ENCODE measurements around the gene EIF3I.

Gene EIF3I

GRCh38 chr1:32215629-32216480 is 6.4 kb upstream of the EIF3I start:
- Histone ChIP-seq H3K4me3 (ENCODE audit: low read length in 2 of 2) (no peak overlapping the region), H3K36me3 (ENCODE audit: control insufficient read depth in 2 of 2, insufficient read depth in 2 of 2, low read length in 2 of 2) (peaks cover 24 to 38% of the 10 kb centered on the region in 2 donors), H3K27ac (ENCODE audit: low read length) (no peak overlapping the region), H3K4me1 (ENCODE audit: control insufficient read depth, insufficient read depth, low read length) (peaks cover 7% of the 10 kb centered on the region), H3K27me3 (ENCODE audit: control insufficient read depth in 1 of 2, insufficient read depth in 2 of 2, low read length in 2 of 2) (no peaks in the 10 kb centered on the region), H3K9me3 (ENCODE audit: control insufficient read depth in 2 of 2, low read length in 2 of 2) (no peaks in the 10 kb centered on the region), H3K9ac (ENCODE audit: low read length in 2 of 2) (no peak overlapping the region)

DNA sequence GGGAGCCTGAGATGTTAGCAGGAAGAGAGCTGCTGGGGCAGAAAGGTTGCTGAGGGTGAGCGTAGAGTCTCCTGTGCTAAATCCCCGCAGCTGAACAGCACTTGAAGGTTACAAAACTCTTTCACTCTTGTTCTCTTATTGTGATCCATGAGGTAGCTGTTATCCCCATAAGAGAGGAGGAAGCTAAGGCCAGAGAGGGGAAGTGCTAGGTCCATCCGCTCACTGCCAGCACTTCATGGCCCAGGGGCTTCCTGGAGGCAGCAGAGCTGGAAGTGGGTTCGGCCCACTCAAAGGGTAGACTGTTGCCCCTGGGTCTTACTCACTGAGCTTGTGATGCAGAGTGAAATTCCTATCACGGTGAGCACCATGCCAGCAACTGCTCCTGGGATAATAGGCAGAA is 5.6 kb upstream of the EIF3I start:
- peaks cover 14% of the 10 kb centered on the region for H3K4me1 ChIP-seq (ENCODE audit: control insufficient read depth, insufficient read depth, low read length)
- no peak overlapping the region for H3K9ac ChIP-seq (ENCODE audit: low read length in 2 of 2)
- H3K27ac ChIP-seq (ENCODE audit: low read length), result no peak overlapping the region
- peaks cover 24 to 38% of the 10 kb centered on the region in 2 donors for H3K36me3 ChIP-seq (ENCODE audit: control insufficient read depth in 2 of 2, insufficient read depth in 2 of 2, low read length in 2 of 2)
- H3K9me3 ChIP-seq (ENCODE audit: control insufficient read depth in 2 of 2, low read length in 2 of 2), result no peaks in the 10 kb centered on the region
- no peaks in the 10 kb centered on the region for H3K27me3 ChIP-seq (ENCODE audit: control insufficient read depth in 1 of 2, insufficient read depth in 2 of 2, low read length in 2 of 2)
- H3K4me3 ChIP-seq (ENCODE audit: low read length in 2 of 2), result no peak overlapping the region

- H3K4me1 ChIP-seq (ENCODE audit: control insufficient read depth, insufficient read depth, low read length), result peaks cover 30% of the 10 kb centered on the region
- no peak overlapping the region for H3K4me3 ChIP-seq (ENCODE audit: low read length in 2 of 2)
- H3K9ac ChIP-seq (ENCODE audit: low read length in 2 of 2), result no peak overlapping the region
- no peak overlapping the region for H3K27ac ChIP-seq (ENCODE audit: low read length)
- peaks cover 24 to 37% of the 10 kb centered on the region in 2 donors for H3K36me3 ChIP-seq (ENCODE audit: control insufficient read depth in 2 of 2, insufficient read depth in 2 of 2, low read length in 2 of 2)
- no peaks in the 10 kb centered on the region for H3K9me3 ChIP-seq (ENCODE audit: control insufficient read depth in 2 of 2, low read length in 2 of 2)
- H3K27me3 ChIP-seq (ENCODE audit: control insufficient read depth in 1 of 2, insufficient read depth in 2 of 2, low read length in 2 of 2), result no peaks in the 10 kb centered on the region
Measured at GRCh38 chr1:32219022-32219421, 3.2 kb upstream of the EIF3I start.

GRCh38 chr1:32220746-32221580 is 1.2 kb upstream of the EIF3I start:
- Histone ChIP-seq H3K4me1 (ENCODE audit: control insufficient read depth, insufficient read depth, low read length) (peaks cover 30% of the 10 kb centered on the region), H3K9ac (ENCODE audit: low read length in 2 of 2) (peak overlapping the region; percentile 5 to 95), H3K27me3 (ENCODE audit: control insufficient read depth in 1 of 2, insufficient read depth in 2 of 2, low read length in 2 of 2) (no peaks in the 10 kb centered on the region), H3K4me3 (ENCODE audit: low read length in 2 of 2) (peak overlapping the region; percentile 85 to 97), H3K27ac (ENCODE audit: low read length) (no peak overlapping the region), H3K36me3 (ENCODE audit: control insufficient read depth in 2 of 2, insufficient read depth in 2 of 2, low read length in 2 of 2) (peaks cover 23 to 31% of the 10 kb centered on the region in 2 donors), H3K9me3 (ENCODE audit: control insufficient read depth in 2 of 2, low read length in 2 of 2) (no peaks in the 10 kb centered on the region)

DNA sequence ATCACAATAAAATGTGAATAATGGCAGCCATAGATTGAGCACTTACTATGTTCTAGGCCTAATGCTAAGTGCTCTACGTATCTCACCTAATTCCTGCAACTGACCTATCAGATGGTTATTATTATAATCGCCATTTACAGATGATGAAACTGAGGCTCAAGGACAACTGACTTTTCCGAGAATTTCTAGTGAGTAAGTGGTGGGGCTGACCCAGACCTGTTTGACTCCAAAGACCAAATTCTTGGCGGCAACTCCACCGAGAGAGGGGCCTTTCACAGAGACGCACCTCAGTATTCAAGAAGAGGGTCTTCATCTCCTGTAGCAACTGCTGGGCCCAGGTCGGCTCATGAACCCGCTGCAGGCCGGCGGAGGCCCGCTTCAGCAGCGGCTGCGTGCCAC is 627 bp upstream of the EIF3I start:
- H3K36me3 ChIP-seq (ENCODE audit: control insufficient read depth in 2 of 2, insufficient read depth in 2 of 2, low read length in 2 of 2), result peaks cover 21 to 29% of the 10 kb centered on the region in 2 donors
- no peaks in the 10 kb centered on the region for H3K27me3 ChIP-seq (ENCODE audit: control insufficient read depth in 1 of 2, insufficient read depth in 2 of 2, low read length in 2 of 2)
- H3K4me3 ChIP-seq (ENCODE audit: low read length in 2 of 2), result peak overlapping the region; percentile 85 to 97
- peaks cover 30% of the 10 kb centered on the region for H3K4me1 ChIP-seq (ENCODE audit: control insufficient read depth, insufficient read depth, low read length)
- H3K9ac ChIP-seq (ENCODE audit: low read length in 2 of 2), result peak overlapping the region; percentile 95 to 100
- H3K27ac ChIP-seq (ENCODE audit: low read length), result peak overlapping the region; percentile 94
- H3K9me3 ChIP-seq (ENCODE audit: control insufficient read depth in 2 of 2, low read length in 2 of 2), result no peaks in the 10 kb centered on the region

DNA sequence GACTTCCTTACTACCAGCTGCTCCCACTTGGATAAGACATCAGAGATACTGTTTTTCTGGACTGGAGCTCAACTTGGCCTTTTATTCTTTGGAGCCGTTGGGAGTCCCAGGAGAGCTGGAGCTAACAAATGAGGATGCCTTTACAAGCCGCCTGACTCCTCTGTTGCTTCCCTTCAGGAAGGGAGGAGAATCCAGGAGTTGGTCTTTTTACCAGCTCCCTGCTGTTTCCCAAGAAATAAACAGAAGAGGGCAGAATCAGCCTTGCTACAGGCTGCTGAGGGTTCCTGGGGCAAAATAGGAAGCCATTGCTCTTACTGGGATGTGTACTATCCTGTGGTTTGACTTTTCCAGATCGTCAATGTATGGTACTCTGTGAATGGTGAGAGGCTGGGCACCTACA is 1.5 kb downstream of the EIF3I start:
- Histone ChIP-seq H3K4me3 (ENCODE audit: low read length in 2 of 2) (peak overlapping the region in 1 of 2 donors; percentile 97), H3K27me3 (ENCODE audit: control insufficient read depth in 1 of 2, insufficient read depth in 2 of 2, low read length in 2 of 2) (no peaks in the 10 kb centered on the region), H3K4me1 (ENCODE audit: control insufficient read depth, insufficient read depth, low read length) (peaks cover 30% of the 10 kb centered on the region), H3K36me3 (ENCODE audit: control insufficient read depth in 2 of 2, insufficient read depth in 2 of 2, low read length in 2 of 2) (peaks cover 26 to 32% of the 10 kb centered on the region in 2 donors), H3K27ac (ENCODE audit: low read length) (no peak overlapping the region), H3K9me3 (ENCODE audit: control insufficient read depth in 2 of 2, low read length in 2 of 2) (no peaks in the 10 kb centered on the region), H3K9ac (ENCODE audit: low read length in 2 of 2) (peak overlapping the region; percentile 8 to 42)

- Histone ChIP-seq H3K4me1 (ENCODE audit: control insufficient read depth, insufficient read depth, low read length) (peaks cover 30% of the 10 kb centered on the region), H3K36me3 (ENCODE audit: control insufficient read depth in 2 of 2, insufficient read depth in 2 of 2, low read length in 2 of 2) (peaks cover 31 to 35% of the 10 kb centered on the region in 2 donors), H3K9me3 (ENCODE audit: control insufficient read depth in 2 of 2, low read length in 2 of 2) (no peaks in the 10 kb centered on the region), H3K9ac (ENCODE audit: low read length in 2 of 2) (peak overlapping the region; percentile 8 to 29), H3K4me3 (ENCODE audit: low read length in 2 of 2) (no peak overlapping the region), H3K27me3 (ENCODE audit: control insufficient read depth in 1 of 2, insufficient read depth in 2 of 2, low read length in 2 of 2) (no peaks in the 10 kb centered on the region), H3K27ac (ENCODE audit: low read length) (no peak overlapping the region)
Measured at GRCh38 chr1:32224285-32224684, 2.1 kb downstream of the EIF3I start.

GRCh38 chr1:32228771-32229170 is 6.6 kb downstream of the EIF3I start:
- Histone ChIP-seq H3K9ac (ENCODE audit: low read length in 2 of 2) (no peak overlapping the region), H3K27me3 (ENCODE audit: control insufficient read depth in 1 of 2, insufficient read depth in 2 of 2, low read length in 2 of 2) (no peaks in the 10 kb centered on the region), H3K4me1 (ENCODE audit: control insufficient read depth, insufficient read depth, low read length) (peaks cover 8% of the 10 kb centered on the region), H3K27ac (ENCODE audit: low read length) (no peak overlapping the region), H3K9me3 (ENCODE audit: control insufficient read depth in 2 of 2, low read length in 2 of 2) (no peaks in the 10 kb centered on the region), H3K4me3 (ENCODE audit: low read length in 2 of 2) (no peak overlapping the region), H3K36me3 (ENCODE audit: control insufficient read depth in 2 of 2, insufficient read depth in 2 of 2, low read length in 2 of 2) (peaks cover 42 to 45% of the 10 kb centered on the region in 2 donors)

- H3K9ac ChIP-seq (ENCODE audit: low read length in 2 of 2), result no peak overlapping the region
- H3K4me3 ChIP-seq (ENCODE audit: low read length in 2 of 2), result no peak overlapping the region
- H3K36me3 ChIP-seq (ENCODE audit: control insufficient read depth in 2 of 2, insufficient read depth in 2 of 2, low read length in 2 of 2), result peaks cover 34 to 37% of the 10 kb centered on the region in 2 donors
- H3K4me1 ChIP-seq (ENCODE audit: control insufficient read depth, insufficient read depth, low read length), result peaks cover 2% of the 10 kb centered on the region
- no peak overlapping the region for H3K27ac ChIP-seq (ENCODE audit: low read length)
- H3K27me3 ChIP-seq (ENCODE audit: control insufficient read depth in 1 of 2, insufficient read depth in 2 of 2, low read length in 2 of 2), result no peaks in the 10 kb centered on the region
- no peaks in the 10 kb centered on the region for H3K9me3 ChIP-seq (ENCODE audit: control insufficient read depth in 2 of 2, low read length in 2 of 2)
Measured at GRCh38 chr1:32231843-32232432, 9.7 kb downstream of the EIF3I start.

DNA sequence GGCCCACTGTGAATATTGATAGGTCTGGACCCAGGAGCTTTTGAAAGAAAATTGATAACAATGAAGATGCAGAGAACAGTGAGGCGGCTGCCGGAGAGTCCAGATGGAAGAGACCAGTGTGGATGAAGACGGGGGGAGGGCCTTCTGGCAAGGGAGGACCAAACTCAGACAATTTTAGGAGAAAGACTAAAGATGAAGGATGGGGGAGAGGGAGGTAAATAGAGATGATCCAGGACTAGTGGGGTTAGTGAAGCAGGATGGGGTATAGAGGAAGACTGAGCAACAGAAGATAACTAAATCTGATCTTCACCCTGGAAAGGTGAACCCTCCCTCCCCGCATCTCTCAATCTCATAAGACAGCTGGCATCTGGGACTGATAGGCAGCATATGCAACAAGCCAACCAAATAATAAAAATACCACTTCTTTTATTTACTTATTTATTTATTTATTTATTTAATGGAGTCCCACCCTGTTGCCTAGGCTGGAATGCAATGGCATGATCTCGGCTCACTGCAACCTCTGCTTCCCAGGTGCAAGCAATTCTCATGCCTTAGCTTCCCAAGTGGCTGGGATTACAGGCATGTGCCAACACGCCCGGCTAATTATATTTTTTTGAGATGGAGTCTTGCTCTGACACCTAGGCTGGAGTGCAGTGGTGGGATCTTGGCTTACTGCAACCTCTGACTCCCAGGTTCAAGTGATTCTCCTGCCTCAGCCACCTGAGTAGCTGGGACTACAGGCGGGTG is 10.5 kb downstream of the EIF3I start:
- Histone ChIP-seq H3K36me3 (ENCODE audit: control insufficient read depth in 2 of 2, insufficient read depth in 2 of 2, low read length in 2 of 2) (peaks cover 29 to 31% of the 10 kb centered on the region in 2 donors), H3K4me3 (ENCODE audit: low read length in 2 of 2) (no peak overlapping the region), H3K9ac (ENCODE audit: low read length in 2 of 2) (no peak overlapping the region), H3K27me3 (ENCODE audit: control insufficient read depth in 1 of 2, insufficient read depth in 2 of 2, low read length in 2 of 2) (no peaks in the 10 kb centered on the region), H3K27ac (ENCODE audit: low read length) (no peak overlapping the region), H3K9me3 (ENCODE audit: control insufficient read depth in 2 of 2, low read length in 2 of 2) (no peaks in the 10 kb centered on the region), H3K4me1 (ENCODE audit: control insufficient read depth, insufficient read depth, low read length) (peaks cover 2% of the 10 kb centered on the region)

Measured in stomach smooth muscle (tissue), 2 donors.